ENCODE data around the gene HINT3.
"Not testable (repeated sequence)": the region's sequence is repeated elsewhere in the genome, so short reads cannot be mapped to it uniquely, and the experiment has no call there.

Gene HINT3

GRCh38 chr6:125940247-125941041 is 16.1 kb upstream of the HINT3 start:
- DNase-seq (ENCODE audit: low spot score) = peak; percentile 48

DNA sequence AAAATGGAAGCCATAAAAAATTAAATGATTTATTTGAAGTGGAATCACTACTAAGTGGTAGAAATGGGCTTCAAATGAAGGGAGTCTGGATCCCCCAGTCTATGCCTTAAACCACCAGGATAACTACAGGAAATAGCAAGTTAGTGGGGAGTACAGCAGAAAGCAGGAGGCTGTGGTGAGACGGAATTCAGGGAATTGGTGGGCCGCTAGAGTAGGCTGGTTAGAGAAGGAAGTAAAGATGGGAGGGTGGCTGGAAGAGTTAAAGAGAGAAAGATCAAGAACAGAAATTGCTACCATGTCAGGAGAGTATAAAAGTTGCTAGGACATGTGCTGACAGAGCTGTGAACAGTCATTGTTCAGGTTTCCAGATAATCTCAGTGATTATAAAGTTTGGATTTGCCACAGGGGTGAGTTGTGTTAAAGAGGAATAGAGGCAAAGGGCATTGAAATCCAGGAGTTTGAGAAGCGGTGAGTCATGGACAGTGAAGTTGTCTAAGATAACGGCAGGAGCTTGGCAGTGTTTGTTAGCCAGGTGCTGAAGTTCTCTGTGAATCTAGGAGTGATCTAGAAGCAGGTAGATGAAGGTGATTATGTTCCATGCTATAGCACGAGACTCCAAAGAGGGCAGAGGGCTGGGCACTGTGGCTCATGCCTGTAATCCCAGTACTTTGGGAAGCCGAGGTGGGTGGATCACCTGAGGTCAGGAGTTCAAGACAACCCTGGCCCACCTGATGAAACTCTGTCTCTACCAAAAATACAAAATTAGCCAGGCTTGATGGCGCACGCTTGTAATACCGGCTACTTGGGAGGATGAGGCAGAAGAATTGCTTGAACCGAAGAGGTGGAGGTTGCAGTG is 13.7 kb upstream of the HINT3 start:
- DNase-seq (ENCODE audit: low spot score) = no peak

- no peak for DNase-seq (ENCODE audit: low spot score)
Measured at GRCh38 chr6:125943528-125944433, 12.8 kb upstream of the HINT3 start.

DNA sequence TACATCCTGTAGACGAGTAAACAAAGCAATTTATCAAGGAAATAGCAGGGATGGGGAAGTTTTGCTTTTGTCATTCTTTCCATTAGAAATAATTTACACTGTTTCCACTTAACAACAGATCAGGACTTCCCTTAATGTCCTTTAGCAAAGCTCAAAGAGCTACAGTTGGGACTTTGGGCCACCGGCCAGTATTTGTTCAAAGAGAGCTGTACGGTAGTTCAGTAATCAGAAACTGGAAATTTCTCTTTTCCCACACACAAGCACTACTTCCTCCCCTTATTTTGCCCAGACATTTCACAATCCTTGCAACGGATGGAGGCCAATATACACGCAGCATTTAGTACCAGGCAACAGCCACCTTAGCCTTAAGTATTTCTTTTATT is 12.1 kb upstream of the HINT3 start:
- DNase-seq (ENCODE audit: low spot score) = peak; percentile 27

- DNase-seq (ENCODE audit: low spot score) = no peak
Measured at GRCh38 chr6:125944896-125945295, 11.7 kb upstream of the HINT3 start.

GRCh38 chr6:125945378-125946141 is 11.0 kb upstream of the HINT3 start:
- DNase-seq (ENCODE audit: low spot score) = peak; percentile 5

GRCh38 chr6:125947615-125948014 is 9.0 kb upstream of the HINT3 start:
- peak; percentile 10 for DNase-seq (ENCODE audit: low spot score)

DNA sequence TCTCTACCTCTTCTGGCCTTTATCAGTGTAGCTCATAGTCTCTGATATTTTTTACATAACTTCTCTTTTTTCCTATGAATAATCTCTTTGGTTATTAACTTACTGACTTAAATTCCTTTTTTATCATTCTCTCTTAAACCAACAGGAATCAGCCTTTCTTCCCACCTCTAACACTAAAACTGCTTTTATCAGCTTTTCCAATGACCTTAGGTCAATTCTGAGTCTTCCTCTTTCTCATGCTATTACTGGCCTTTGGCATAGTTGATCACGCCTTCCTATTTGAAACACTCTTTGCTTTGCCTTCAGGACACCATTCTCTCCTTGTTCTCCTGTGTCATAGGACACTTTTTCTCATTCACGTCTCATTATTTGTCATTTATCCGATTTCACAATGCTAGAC is 8.1 kb upstream of the HINT3 start:
- DNase-seq (ENCODE audit: low spot score) = no peak

GRCh38 chr6:125949069-125949468 is 7.5 kb upstream of the HINT3 start:
- DNase-seq (ENCODE audit: low spot score) = no peak

GRCh38 chr6:125950293-125950692 is 6.3 kb upstream of the HINT3 start:
- peak; percentile 47 for DNase-seq (ENCODE audit: low spot score)

DNA sequence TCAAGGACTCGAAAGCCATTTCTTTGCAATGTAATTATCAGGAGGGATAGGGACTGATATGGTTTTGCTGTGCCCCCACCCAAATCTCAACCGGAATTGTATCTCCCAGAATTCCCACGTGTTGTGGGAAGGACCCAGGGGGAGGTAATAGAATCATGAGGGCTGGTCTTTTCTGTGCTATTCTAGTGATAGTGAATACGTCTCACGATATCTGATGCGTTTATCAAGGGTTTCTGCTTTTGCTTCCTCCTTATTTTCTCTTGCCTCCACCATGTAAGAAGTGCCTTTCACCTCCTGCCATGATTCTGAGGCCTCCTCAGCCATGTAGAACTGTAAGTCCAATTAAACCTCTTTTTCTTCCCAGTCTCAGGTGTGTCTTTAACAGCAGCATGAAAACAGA is 5.9 kb upstream of the HINT3 start:
- DNase-seq (ENCODE audit: low spot score) = not testable (repeated sequence)

- DNase-seq (ENCODE audit: low spot score) = no peak
Measured at GRCh38 chr6:125951323-125951722, 5.2 kb upstream of the HINT3 start.

GRCh38 chr6:125952764-125953501 is 3.6 kb upstream of the HINT3 start:
- DNase-seq (ENCODE audit: low spot score) = peak; percentile 23

GRCh38 chr6:125953502-125953875 is 3.1 kb upstream of the HINT3 start:
- DNase-seq (ENCODE audit: low spot score) = no peak

GRCh38 chr6:125954735-125955339 is 1.7 kb upstream of the HINT3 start:
- no peak for DNase-seq (ENCODE audit: low spot score)

DNA sequence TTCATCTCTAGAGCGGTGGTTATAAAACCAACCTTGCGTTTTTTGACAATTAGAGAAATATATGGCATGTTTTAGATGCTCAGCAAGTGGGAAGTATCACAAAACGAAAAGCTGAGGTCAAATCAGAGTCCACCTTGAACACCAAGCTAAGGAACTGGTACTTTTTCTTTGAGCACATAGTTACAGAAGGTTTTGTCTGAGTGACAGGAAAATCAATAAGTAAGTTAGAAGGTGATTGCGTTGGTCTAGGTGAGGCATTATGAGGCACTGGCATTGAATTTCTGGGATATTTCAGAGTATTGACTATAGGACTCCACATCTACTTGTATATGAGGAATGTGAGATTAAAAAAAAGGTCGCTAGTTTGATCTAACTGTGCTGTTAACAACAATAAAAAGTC is 597 bp upstream of the HINT3 start:
- no peak for DNase-seq (ENCODE audit: low spot score)

GRCh38 chr6:125957391-125957693 is 772 bp downstream of the HINT3 start:
- no peak for DNase-seq (ENCODE audit: low spot score)

DNA sequence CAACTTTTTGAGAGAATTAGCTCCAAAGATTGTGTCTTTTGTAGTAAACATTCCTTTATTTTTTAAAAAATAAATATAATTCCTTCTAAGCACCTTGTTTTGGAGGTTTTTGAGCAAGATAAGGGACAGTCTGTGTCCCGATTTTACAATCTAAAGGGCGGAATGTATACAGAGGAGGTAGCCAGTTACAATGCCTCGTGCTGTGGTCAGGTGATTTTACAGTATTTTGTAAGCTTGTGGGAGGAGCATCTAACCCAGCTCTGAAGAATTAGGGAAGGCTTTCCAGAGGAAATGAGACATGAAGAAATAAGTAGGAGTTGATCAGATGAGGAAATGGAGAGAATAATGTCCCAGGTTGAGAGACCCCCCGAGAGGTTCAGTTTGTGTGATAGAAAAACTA is 1.3 kb downstream of the HINT3 start:
- DNase-seq (ENCODE audit: low spot score) = peak; percentile 42

- DNase-seq (ENCODE audit: low spot score) = no peak
Measured at GRCh38 chr6:125959041-125959440, 2.5 kb downstream of the HINT3 start.

DNA sequence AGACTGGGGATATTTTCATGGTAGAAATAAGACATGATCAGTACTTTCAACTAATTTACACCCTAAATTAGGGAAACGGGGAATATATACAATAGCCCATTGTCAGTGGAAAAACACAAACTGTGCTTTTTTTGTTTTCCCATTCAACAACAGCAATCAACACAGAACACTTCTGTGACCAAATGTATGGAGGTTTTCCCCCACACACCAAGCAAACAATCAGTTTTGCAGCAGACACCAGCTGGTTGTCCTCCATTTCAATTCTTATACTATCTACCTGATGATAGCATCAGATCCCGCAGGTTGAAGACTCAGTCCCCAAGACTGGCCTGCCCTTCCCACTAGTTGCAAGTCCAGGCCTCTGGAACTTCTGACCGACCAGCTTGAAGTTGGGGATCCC is 4.5 kb downstream of the HINT3 start:
- no peak for DNase-seq (ENCODE audit: low spot score)
